HEK293 (cell line): ENCODE results near the gene RPS6KB2.

Source experiments
- CTCF ChIP-seq: fragments of 450-650 bp; formaldehyde crosslinking; IDR thresholded peaks from 2 replicates; pipeline ENCODE4 v1.5.1; 2016; ENCODE audit warnings: missing biosample characterization, missing genetic modification characterization
- KLF9 ChIP-seq: fragments of 450-650 bp; formaldehyde crosslinking; IDR thresholded peaks from 2 replicates; pipeline ENCODE4 v1.5.1; 2016; ENCODE audit warnings: missing biosample characterization, missing genetic modification characterization, low read depth
- PBX3 ChIP-seq: sonication (generic); formaldehyde crosslinking; IDR thresholded peaks from 2 replicates; pipeline ENCODE4 v1.8.1; 2022; ENCODE audit warnings: mild to moderate bottlenecking, moderate library complexity, missing genetic modification reagents
- REST ChIP-seq: fragments of 450-650 bp; formaldehyde crosslinking; IDR thresholded peaks from 2 replicates; pipeline ENCODE4 v1.5.1; 2016; ENCODE audit warnings: missing biosample characterization, missing genetic modification characterization
- SP2 ChIP-seq: fragments of 450-650 bp; formaldehyde crosslinking; IDR thresholded peaks from 2 replicates; pipeline ENCODE4 v1.5.1; 2016; ENCODE audit warnings: missing biosample characterization, missing genetic modification characterization
- YY1 ChIP-seq: fragments of 450-650 bp; formaldehyde crosslinking; IDR thresholded peaks from 2 replicates; pipeline ENCODE4 v1.5.1; 2018; ENCODE audit warnings: missing biosample characterization, missing genetic modification characterization
- ZBTB21 ChIP-seq: fragments of 450-650 bp; formaldehyde crosslinking; IDR thresholded peaks from 2 replicates; pipeline ENCODE4 v1.5.1; 2017; ENCODE audit warnings: missing biosample characterization, missing genetic modification characterization
- ZFP41 ChIP-seq: fragments of 450-650 bp; formaldehyde crosslinking; IDR thresholded peaks from 2 replicates; pipeline ENCODE4 v1.5.1; 2016; ENCODE audit warnings: missing biosample characterization, missing genetic modification characterization, borderline replicate concordance
- ZNF112 ChIP-seq: fragments of 450-650 bp; formaldehyde crosslinking; IDR thresholded peaks from 2 replicates; pipeline ENCODE4 v1.5.0; 2017; ENCODE audit warnings: missing biosample characterization, missing genetic modification characterization
- ZNF174 ChIP-seq: fragments of 450-650 bp; formaldehyde crosslinking; IDR thresholded peaks from 2 replicates; pipeline ENCODE4 v1.5.0; 2017; ENCODE audit warnings: missing biosample characterization, mild to moderate bottlenecking, missing genetic modification characterization
- ZNF2 ChIP-seq: fragments of 450-650 bp; formaldehyde crosslinking; IDR thresholded peaks from 2 replicates; pipeline ENCODE4 v1.5.1; 2016; ENCODE audit warnings: missing biosample characterization, missing genetic modification characterization
- ZNF214 ChIP-seq: fragments of 450-650 bp; formaldehyde crosslinking; IDR thresholded peaks from 2 replicates; pipeline ENCODE4 v1.5.1; 2017; ENCODE audit warnings: missing biosample characterization, mild to moderate bottlenecking, missing genetic modification characterization, borderline replicate concordance
- ZNF292 ChIP-seq: fragments of 450-650 bp; formaldehyde crosslinking; IDR thresholded peaks from 2 replicates; pipeline ENCODE4 v1.5.1; 2016; ENCODE audit warnings: low read depth, missing biosample characterization, missing genetic modification characterization, borderline replicate concordance
- ZNF777 ChIP-seq: fragments of 450-650 bp; formaldehyde crosslinking; IDR thresholded peaks from 2 replicates; pipeline ENCODE4 v1.5.1; 2017; ENCODE audit warnings: missing biosample characterization, missing genetic modification characterization, borderline replicate concordance

- TF ChIP-seq YY1 (tag by site-specific recombination) (no peak), ZNF112 (tag by site-specific recombination) (no peak), KLF9 (no peak), REST (tag by site-specific recombination) (no peak), ZNF214 (no peak), ZNF292 (tag by site-specific recombination) (no peak), CTCF (no peak), SP2 (tag by site-specific recombination) (no peak), PBX3 (no peak), ZNF174 (tag by site-specific recombination) (no peak), ZNF2 (no peak), ZBTB21 (tag by site-specific recombination) (no peak), ZNF777 (tag by site-specific recombination) (no peak), ZFP41 (tag by site-specific recombination) (no peak)
Observed at GRCh38 chr11:67398661-67399563, 29.4 kb upstream of the RPS6KB2 start.
